IMR-90 (cell line): ENCODE results near the gene KRT39. TPM values are rescaled to one million over a fixed set of nuclear protein-coding genes. Genes with fewer than 3 reads are reported as not detected.

ENCODE experiments used
- ATAC-seq: fragments of 200-7000 bp; cut with Tn5 transposase; 2 replicates; pipeline ENCODE4 v1.9.1; 2020; ENCODE audit warnings: low read depth, mild to moderate bottlenecking, moderate library complexity
- BruUV-seq: library from RNA; stranded (reverse); fragments of 400-500 nt; replicated peaks from 2 replicates; lab custom pipeline; 2021; lab: Mats Ljungman, UMichigan
- CTCF ChIA-PET: fragments of 300-600 bp; formaldehyde crosslinking; extraction: SDS; loops from one replicate; lab custom pipeline; 2021; ENCODE audit warnings: antibody characterized with exemption; lab: Yijun Ruan, JAX
- POLR2A ChIA-PET: fragments of 300-600 bp; sonication (Branson Sonifier 250); formaldehyde crosslinking; loops from one replicate; lab custom pipeline; 2022; ENCODE audit warnings: antibody characterized with exemption; ENCODE audit not compliant: unreplicated experiment; lab: Charles Lee
- DNase-seq: peaks from one replicate; pipeline ENCODE4 v3.0.0; 2013
- H2AFZ ChIP-seq: replicated peaks from 2 replicates; pipeline ENCODE3; 2013; ENCODE audit warnings: low read length, mild to moderate bottlenecking; ENCODE audit not compliant: poor library complexity
- H2AK5ac ChIP-seq: 2 replicates; pipeline ENCODE4 v1.6.1; 2013; ENCODE audit warnings: low read depth, low read length, inconsistent platforms
- H2AK9ac ChIP-seq: replicated peaks from 2 replicates; pipeline ENCODE3; 2013; ENCODE audit warnings: mild to moderate bottlenecking, low read depth, low read length, moderate library complexity; ENCODE audit not compliant: poor library complexity
- H2BK120ac ChIP-seq: 2 replicates; pipeline ENCODE4 v1.6.1; 2013; ENCODE audit warnings: low read depth, low read length, inconsistent platforms
- H2BK15ac ChIP-seq: 3 replicates; pipeline ENCODE4 v1.6.1; 2013; ENCODE audit warnings: low read depth, low read length, inconsistent platforms
- H2BK20ac ChIP-seq: 2 replicates; pipeline ENCODE4 v1.6.1; 2013; ENCODE audit warnings: low read depth, mild to moderate bottlenecking, inconsistent platforms, low read length, moderate library complexity
- H2BK5ac ChIP-seq: 2 replicates; pipeline ENCODE4 v1.6.1; 2013; ENCODE audit warnings: mild to moderate bottlenecking, low read depth, low read length, inconsistent platforms; ENCODE audit not compliant: poor library complexity, severe bottlenecking
- H3K14ac ChIP-seq: replicated peaks from 2 replicates; pipeline ENCODE4 v1.6.1; 2013; ENCODE audit warnings: low read depth, low read length, inconsistent platforms
- H3K18ac ChIP-seq: 2 replicates; pipeline ENCODE4 v1.6.1; 2013; ENCODE audit warnings: low read depth, low read length, control low read depth
- H3K23ac ChIP-seq: 2 replicates; pipeline ENCODE4 v1.6.1; 2013; ENCODE audit warnings: low read depth, low read length, inconsistent platforms
- H3K27ac ChIP-seq: 2 replicates; pipeline ENCODE4 v1.5.1; 2013; ENCODE audit warnings: mild to moderate bottlenecking, control low read depth, low read length; ENCODE audit not compliant: insufficient read depth
- H3K27me3 ChIP-seq: 2 replicates; pipeline ENCODE4 v1.6.1; 2013; ENCODE audit warnings: low read length; ENCODE audit not compliant: control insufficient read depth, insufficient read depth
- H3K36me3 ChIP-seq: 2 replicates; pipeline ENCODE4 v1.6.1; 2013; ENCODE audit warnings: low read length, mixed read lengths; ENCODE audit not compliant: control insufficient read depth, insufficient read depth
- H3K4ac ChIP-seq: 2 replicates; pipeline ENCODE4 v1.6.1; 2013; ENCODE audit warnings: low read depth, low read length, inconsistent platforms
- H3K4me1 ChIP-seq: 2 replicates; pipeline ENCODE4 v1.6.1; 2013; ENCODE audit warnings: low read length, mixed read lengths; ENCODE audit not compliant: control insufficient read depth, insufficient read depth
- H3K4me2 ChIP-seq: 2 replicates; pipeline ENCODE4 v1.6.1; 2013; ENCODE audit warnings: low read depth, mild to moderate bottlenecking, control low read depth, low read length, moderate library complexity
- H3K4me3 ChIP-seq: 2 replicates; pipeline ENCODE4 v1.5.1; 2013; ENCODE audit warnings: low read depth, mild to moderate bottlenecking, control low read depth, low read length, moderate library complexity; ENCODE audit not compliant: insufficient read depth
- H3K56ac ChIP-seq: 2 replicates; pipeline ENCODE4 v1.6.1; 2013; ENCODE audit warnings: low read length, inconsistent platforms; ENCODE audit not compliant: insufficient read depth; ENCODE audit errors: extremely low read depth
- H3K79me1 ChIP-seq, 2 experiments: 2 replicates each; pipeline ENCODE4 v1.6.1; 2013; ENCODE audit warnings: low read length in 2 of 2, inconsistent platforms in 1 of 2, low read depth in 1 of 2
- H3K9ac ChIP-seq: 2 replicates; pipeline ENCODE4 v1.6.1; 2013; ENCODE audit warnings: low read depth, low read length, control low read depth
- H3K9me1 ChIP-seq: 2 replicates; pipeline ENCODE4 v1.6.1; 2013; ENCODE audit warnings: low read length, inconsistent platforms; ENCODE audit not compliant: insufficient read depth
- H3K9me3 ChIP-seq: 2 replicates; pipeline ENCODE4 v1.6.1; 2013; ENCODE audit warnings: low read length; ENCODE audit not compliant: control insufficient read depth, insufficient read depth
- H4K20me1 ChIP-seq: 2 replicates; pipeline ENCODE4 v1.6.1; 2013; ENCODE audit warnings: low read length, inconsistent platforms; ENCODE audit not compliant: insufficient read depth
- H4K5ac ChIP-seq: 2 replicates; pipeline ENCODE4 v1.6.1; 2013; ENCODE audit warnings: mild to moderate bottlenecking, low read depth, low read length, control low read depth
- H4K8ac ChIP-seq, 2 experiments: 2 replicates each; pipeline ENCODE4 v1.6.1; 2013; ENCODE audit warnings: low read depth in 2 of 2, low read length in 2 of 2, control low read depth in 1 of 2, inconsistent platforms in 1 of 2
- H4K91ac ChIP-seq: 2 replicates; pipeline ENCODE4 v1.6.1; 2013; ENCODE audit warnings: low read depth, low read length, inconsistent platforms; ENCODE audit not compliant: insufficient read depth
- CEBPB ChIP-seq: IDR thresholded peaks from 2 replicates; pipeline ENCODE4 v1.6.1; 2012; ENCODE audit warnings: low read depth, low read length, improper control_type of control experiment
- MAFK ChIP-seq: IDR thresholded peaks from 2 replicates; pipeline ENCODE4 v1.6.1; 2012; ENCODE audit warnings: low read depth, low read length, improper control_type of control experiment
- WGBS, 2 experiments: methylation state at CpG; one replicate each; pipeline versions ENCODE4 v1.1.5 to v1.1.7; 2013; ENCODE audit warnings: missing lambda C conversion rate in 2 of 2; ENCODE audit not compliant: insufficient read length in 1 of 2; ENCODE audit errors: extremely low coverage in 2 of 2; 5-methylcytosine and 5-hydroxymethylcytosine counted together
- dilution Hi-C: fragments of 300-500 bp; cut with HindIII; formaldehyde crosslinking; loops from one replicate; pipeline ENCODE4 v1.14.3; 2018; ENCODE audit warnings: low sequenced_read_pairs; ENCODE audit not compliant: unreplicated experiment
- in situ Hi-C: fragments of 300-500 bp; cut with MboI; formaldehyde crosslinking; loops from 3 replicates; pipeline ENCODE4 v1.14.3; 2019; ENCODE audit warnings: low sequenced_read_pairs, inconsistent platforms, mixed read lengths
- intact Hi-C: fragments of 100-400 bp; cut with micrococcal nuclease; formaldehyde crosslinking; loops from 2 replicates; pipeline ENCODE4 v1.10.0; 2022
- polyA plus RNA-seq, 3 experiments: library from polyadenylated mRNA; depleted of rRNA; stranded (reverse); fragments of >200 nt; gene quantifications; 2 replicates each; pipeline ENCODE4 v1.2.3, GENCODE V29; 2012; ENCODE audit warnings: low replicate concordance in 1 of 3
- total RNA-seq: library from RNA; depleted of rRNA; stranded (reverse); fragments of >200 nt; gene quantifications from 2 replicates; pipeline ENCODE4 v1.2.3, GENCODE V29; 2012

The KRT39 gene
- total and polyA plus RNA-seq, 2 of the 4 experiments (the other 2 are of a cell fraction) = 0.15 TPM; not detected in 1

DNA sequence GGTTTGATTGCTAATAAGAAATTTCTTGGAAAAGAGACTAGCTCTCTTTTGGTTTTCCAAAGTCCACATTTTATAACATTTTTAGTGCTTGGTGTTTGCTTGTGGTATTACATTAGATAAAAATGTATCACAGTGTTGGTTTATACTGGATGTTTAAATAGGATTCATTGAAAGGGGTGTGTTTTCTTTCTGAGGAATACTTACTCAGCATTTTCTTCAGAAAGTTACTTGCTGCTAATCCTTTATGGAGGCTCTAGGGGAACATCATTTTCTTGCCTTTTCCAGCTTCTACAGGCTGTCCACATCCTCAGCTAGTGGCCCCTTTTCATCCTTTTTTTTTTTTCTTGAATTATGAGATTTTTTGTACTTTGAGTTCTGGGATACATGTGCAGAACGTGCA is 834 bp upstream of the KRT39 start:
- Histone ChIP-seq H2AK5ac (no peak overlapping the region), H3K4me3 (no peak overlapping the region), H3K4ac (no peak overlapping the region), H3K27me3 (no peaks in the 10 kb centered on the region), H3K56ac (no peak overlapping the region), H3K9me1 (no peaks in the 10 kb centered on the region; the same call in 1 of the 2 replicates), H2BK120ac (no peak overlapping the region), H2BK5ac (no peak overlapping the region), H3K9ac (no peak overlapping the region), H3K4me2 (no peak overlapping the region), H3K27ac (no peak overlapping the region), H4K8ac (no peak overlapping the region), H4K5ac (no peak overlapping the region), H3K23ac (no peak overlapping the region), H3K18ac (no peak overlapping the region), H3K79me1 (no peaks in the 10 kb centered on the region), H4K91ac (no peak overlapping the region), H3K4me1 (peaks cover 3% of the 10 kb centered on the region; the same call in 1 of the 2 replicates), H2BK15ac (no peak overlapping the region), H3K14ac (no peak overlapping the region), H2BK20ac (no peak overlapping the region), H3K9me3 (peaks cover 6% of the 10 kb centered on the region), H2AK9ac (no peak overlapping the region), H2AFZ (no peak overlapping the region), H4K20me1 (no peaks in the 10 kb centered on the region), H3K36me3 (no peaks in the 10 kb centered on the region)
- intact Hi-C loops (no loop called here), in situ Hi-C loops (no loop called here), dilution Hi-C loops (no loop called here)
- DNase-seq (no peak), ATAC-seq (no peak)
- WGBS, 2 experiments = no CpG with 5 or more reads among the region's 1 CpG
- no TSS peak for BruUV-seq
- TF ChIP-seq CEBPB (no peak), MAFK (peak; percentile 92)
- POLR2A ChIA-PET = no interaction called here
- CTCF ChIA-PET = no interaction called here
